ENCODE measurements around the gene SUSD3.

Gene SUSD3

DNA sequence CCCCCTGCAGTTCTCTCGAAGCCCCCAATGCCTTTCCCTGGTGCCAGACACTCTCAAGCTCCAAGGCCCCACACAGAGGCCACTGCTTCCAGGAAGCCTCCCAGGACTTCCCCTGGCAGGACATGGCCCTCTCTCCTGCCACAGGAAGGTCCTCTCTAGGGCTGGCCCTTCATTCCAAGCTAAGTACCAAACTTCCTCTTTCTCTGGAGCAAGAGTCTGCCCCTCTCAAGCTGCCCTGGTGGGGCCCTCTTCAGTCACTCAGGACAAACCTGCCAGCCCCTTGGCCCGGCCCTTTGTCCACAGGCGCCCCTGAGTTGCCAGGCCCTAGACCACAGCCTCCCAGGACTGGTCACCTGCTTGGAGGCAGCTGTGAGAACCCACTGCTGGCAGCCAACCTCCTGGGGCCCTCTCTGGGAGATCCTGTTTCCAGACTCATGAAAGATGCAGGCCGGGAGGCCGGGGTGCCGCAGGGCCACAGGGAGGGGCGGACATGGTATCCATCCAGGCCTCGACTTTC, 69.0 kb downstream of the SUSD3 start:
- no peak for DNase-seq

GRCh38 chr9:93128011-93128714, 69.7 kb downstream of the SUSD3 start:
- no peak for DNase-seq

DNA sequence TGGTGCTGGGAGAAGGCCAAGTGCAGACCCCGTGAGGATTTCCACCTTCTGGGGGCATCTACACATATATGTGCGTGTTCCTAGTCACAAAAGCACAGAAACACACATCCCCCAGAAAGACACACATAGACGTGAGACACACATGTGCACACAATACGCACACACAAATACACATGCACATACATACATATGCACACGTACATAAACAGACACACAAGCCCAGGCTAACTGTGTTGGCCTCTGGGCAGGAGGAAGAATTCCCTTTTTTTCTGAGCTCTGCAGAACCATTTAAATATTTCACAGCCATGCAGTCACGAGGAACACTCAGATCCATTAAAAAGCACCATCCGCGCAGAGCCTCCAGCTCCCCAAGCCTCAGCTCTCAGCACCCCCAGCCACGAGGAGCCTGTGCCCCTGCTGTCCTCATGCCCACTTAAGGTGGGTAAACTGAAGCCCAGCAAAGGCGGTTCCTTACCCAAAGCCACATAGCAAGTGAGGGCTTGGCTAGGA, 70.3 kb downstream of the SUSD3 start:
- no peak for DNase-seq

DNA sequence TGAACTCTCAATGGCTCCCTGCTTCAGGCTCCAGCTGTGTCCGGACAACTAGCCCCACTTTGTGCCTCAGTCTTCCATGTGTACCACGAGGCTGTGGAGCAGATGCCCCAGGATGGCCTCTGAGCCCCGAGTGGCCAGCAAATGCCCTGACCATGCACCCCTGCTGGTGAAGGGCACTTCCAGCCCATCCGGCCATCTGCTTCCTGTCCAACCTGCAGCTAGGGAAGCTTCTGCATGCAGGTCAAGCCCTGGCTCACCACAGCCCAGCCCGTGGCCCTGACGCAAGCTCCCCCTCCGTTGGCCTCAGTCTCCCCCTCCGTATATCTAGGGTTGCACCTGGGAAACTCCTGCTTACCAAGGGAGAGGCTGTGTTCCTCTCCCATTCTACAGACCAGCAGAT, 70.8 kb downstream of the SUSD3 start:
- no peak for DNase-seq

GRCh38 chr9:93129691-93130500, 71.4 kb downstream of the SUSD3 start:
- no peak for DNase-seq

GRCh38 chr9:93130861-93131481, 72.5 kb downstream of the SUSD3 start:
- no peak for DNase-seq

GRCh38 chr9:93131599-93132286, 73.2 kb downstream of the SUSD3 start:
- DNase-seq = no peak

DNA sequence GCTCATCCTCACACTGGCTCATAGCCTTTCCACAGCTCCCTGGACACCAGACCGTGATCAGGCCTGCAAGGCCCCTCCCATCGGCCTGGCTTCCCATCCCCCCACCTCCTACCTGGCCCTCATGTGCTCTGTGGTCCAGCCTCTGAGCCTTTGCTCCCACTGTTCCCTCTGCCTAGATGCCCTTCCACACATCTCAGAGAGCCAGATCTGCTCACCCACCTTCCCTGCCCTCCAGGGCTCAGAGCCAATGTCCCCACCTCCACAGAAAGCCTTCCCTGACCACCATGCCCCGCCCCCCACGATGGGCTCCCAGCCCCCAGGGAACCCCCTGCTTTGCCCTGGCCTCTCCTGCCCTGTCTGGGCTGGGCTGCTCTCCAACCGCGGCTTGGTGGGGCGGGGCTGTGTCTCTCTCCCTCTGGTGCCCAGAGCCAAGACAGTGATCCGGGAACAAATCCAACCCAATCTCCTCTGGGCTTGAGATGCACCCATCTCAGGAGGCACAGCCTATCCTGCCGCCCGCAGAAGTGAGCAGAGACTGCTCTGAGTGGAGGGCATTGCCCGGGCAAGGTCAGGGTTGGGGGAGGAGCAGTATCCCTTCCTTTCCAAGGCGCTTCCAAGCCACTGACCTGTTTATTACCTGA, 73.9 kb downstream of the SUSD3 start:
- no peak for DNase-seq

GRCh38 chr9:93132946-93133680, 74.6 kb downstream of the SUSD3 start:
- DNase-seq = no peak

- DNase-seq = peak in 1 of 2 experiments; percentile 45
These were observed 75.1 kb downstream of the SUSD3 start for GRCh38 chr9:93133681-93134014.

DNA sequence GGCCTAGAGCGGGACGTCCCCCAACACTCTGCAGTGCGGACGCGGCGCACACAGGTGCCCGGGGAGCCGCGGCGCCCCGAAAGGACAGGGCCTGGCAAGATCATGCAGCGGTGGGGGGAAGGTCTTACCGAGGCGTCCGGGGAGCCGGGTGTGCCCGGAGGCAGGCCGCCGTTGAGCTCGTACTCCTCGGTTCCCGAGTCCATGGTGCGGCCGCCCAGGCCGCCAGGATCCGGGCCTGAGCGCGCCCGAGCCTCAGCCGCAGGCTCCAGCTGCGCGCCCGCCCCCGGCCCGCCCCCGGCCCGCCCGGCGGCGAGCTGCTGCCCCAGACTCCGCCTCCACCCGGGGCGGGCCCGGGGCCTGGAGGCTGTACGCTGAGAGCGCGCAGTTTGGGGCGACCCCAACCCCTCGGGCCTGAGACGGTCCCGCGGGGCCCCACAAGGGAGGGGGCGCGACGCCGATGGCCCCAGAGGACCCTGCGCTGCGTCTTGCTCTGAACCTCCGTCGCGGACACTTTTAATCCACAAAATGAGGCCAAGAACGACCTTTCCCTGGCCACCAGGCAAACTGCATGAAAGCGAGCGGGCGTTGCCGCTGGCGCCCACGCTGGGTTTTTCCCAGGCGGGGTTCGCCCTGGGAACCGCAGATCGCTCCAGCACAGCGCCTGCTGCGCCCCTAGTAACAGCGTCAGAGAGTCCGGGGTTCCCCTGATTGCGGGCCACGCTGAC, 75.7 kb downstream of the SUSD3 start, which contains the start of gene NINJ1:
Gene NINJ1, minus strand, starts transcription at position 237 of the 725 bp plus-strand sequence. Its CDS starts 34 bp downstream, at position 203.
- DNase-seq = peak in 1 of 2 experiments; percentile 73

Data from NCI-H526 (cell line).